ENCODE results near the gene KIF6. TPM values are rescaled to one million over a fixed set of nuclear protein-coding genes. Genes with fewer than 3 reads are reported as not detected.

KIF6 gene
- total RNA-seq, 1 donor from 2014 or later: 2.0 TPM

- H3K4me2 ChIP-seq (ENCODE audit: low read length): no peak overlapping the region
- no peak overlapping the region for H2AFZ ChIP-seq (ENCODE audit: low read depth, low read length)
- H3K4me1 ChIP-seq (ENCODE audit: insufficient read depth, low read length): no peaks in the 10 kb centered on the region
- H3K4me3 ChIP-seq (ENCODE audit: insufficient read depth, low read depth, low read length): no peak overlapping the region
- no peaks in the 10 kb centered on the region for H3K36me3 ChIP-seq (ENCODE audit: insufficient read depth, low read length)
- no peak overlapping the region for H3K27ac ChIP-seq (ENCODE audit: low read depth, low read length)
- peaks cover 2% of the 10 kb centered on the region for H3K9me3 Mint-ChIP-seq (ENCODE audit: unreplicated experiment)
- H3K79me2 ChIP-seq (ENCODE audit: insufficient read depth, low read length): no peaks in the 10 kb centered on the region
- peaks cover 4% of the 10 kb centered on the region for H3K27me3 Mint-ChIP-seq (ENCODE audit: low read depth, unreplicated experiment)
- H3K4me1 Mint-ChIP-seq (ENCODE audit: low read depth, unreplicated experiment): peaks cover 6% of the 10 kb centered on the region
- TF ChIP-seq CTCF (IDR thresholded peaks at IDR 0.05; ENCODE audit: insufficient read depth, low read depth, low read length) (no peak), EZH2 (IDR thresholded peaks at IDR 0.05; ENCODE audit: insufficient read depth, low read length) (no peak)
- no peak overlapping the region for H3K4me3 Mint-ChIP-seq (ENCODE audit: unreplicated experiment)
- no peaks in the 10 kb centered on the region for H3K36me3 Mint-ChIP-seq (ENCODE audit: low read depth, unreplicated experiment)
- no peaks in the 10 kb centered on the region for H4K20me1 ChIP-seq (ENCODE audit: insufficient read depth, low read length)
- FAIRE-seq (no peak), DNase-seq (ENCODE audit: low read depth) (no peak)
- no peaks in the 10 kb centered on the region for H3K27me3 ChIP-seq (ENCODE audit: insufficient read depth, low read length)
- H3K27ac Mint-ChIP-seq (ENCODE audit: unreplicated experiment): no peak overlapping the region
- no peak overlapping the region for H3K9ac ChIP-seq (ENCODE audit: low read length)
- H3K9me3 ChIP-seq (ENCODE audit: insufficient read depth, low read depth, low read length): no peaks in the 10 kb centered on the region
These were observed 285.7 kb downstream of the KIF6 start for GRCh38 chr6:39439342-39440038.

GRCh38 chr6:39433630-39434029 is 291.6 kb downstream of the KIF6 start:
- Mint-ChIP-seq H3K27ac (ENCODE audit: unreplicated experiment) (no peak overlapping the region), H3K4me1 (ENCODE audit: low read depth, unreplicated experiment) (peaks cover 15% of the 10 kb centered on the region), H3K4me3 (ENCODE audit: unreplicated experiment) (no peak overlapping the region), H3K27me3 (ENCODE audit: low read depth, unreplicated experiment) (no peaks in the 10 kb centered on the region), H3K9me3 (ENCODE audit: unreplicated experiment) (peaks cover 2% of the 10 kb centered on the region), H3K36me3 (ENCODE audit: low read depth, unreplicated experiment) (no peaks in the 10 kb centered on the region)
- H3K9ac ChIP-seq (ENCODE audit: low read length): no peak overlapping the region
- H3K36me3 ChIP-seq (ENCODE audit: insufficient read depth, low read length): no peaks in the 10 kb centered on the region
- no peak overlapping the region for H3K4me2 ChIP-seq (ENCODE audit: low read length)
- no peaks in the 10 kb centered on the region for H3K9me3 ChIP-seq (ENCODE audit: insufficient read depth, low read depth, low read length)
- TF ChIP-seq EZH2 (IDR thresholded peaks at IDR 0.05; ENCODE audit: insufficient read depth, low read length): no peak
- no peak for TF ChIP-seq CTCF (IDR thresholded peaks at IDR 0.05; ENCODE audit: insufficient read depth, low read depth, low read length)
- no peak overlapping the region for H2AFZ ChIP-seq (ENCODE audit: low read depth, low read length)
- no peak overlapping the region for H3K27ac ChIP-seq (ENCODE audit: low read depth, low read length)
- H3K4me3 ChIP-seq (ENCODE audit: insufficient read depth, low read depth, low read length): no peak overlapping the region
- no peaks in the 10 kb centered on the region for H3K79me2 ChIP-seq (ENCODE audit: insufficient read depth, low read length)
- H3K4me1 ChIP-seq (ENCODE audit: insufficient read depth, low read length): peaks cover 4% of the 10 kb centered on the region
- H4K20me1 ChIP-seq (ENCODE audit: insufficient read depth, low read length): no peaks in the 10 kb centered on the region
- DNase-seq (ENCODE audit: low read depth) (no peak), FAIRE-seq (no peak)
- no peaks in the 10 kb centered on the region for H3K27me3 ChIP-seq (ENCODE audit: insufficient read depth, low read length)

- Histone ChIP-seq H2AFZ (ENCODE audit: low read depth, low read length) (no peak overlapping the region), H3K4me3 (ENCODE audit: insufficient read depth, low read depth, low read length) (no peak overlapping the region), H3K27ac (ENCODE audit: low read depth, low read length) (no peak overlapping the region), H3K4me1 (ENCODE audit: insufficient read depth, low read length) (peaks cover 4% of the 10 kb centered on the region), H3K79me2 (ENCODE audit: insufficient read depth, low read length) (no peaks in the 10 kb centered on the region), H4K20me1 (ENCODE audit: insufficient read depth, low read length) (no peaks in the 10 kb centered on the region), H3K36me3 (ENCODE audit: insufficient read depth, low read length) (no peaks in the 10 kb centered on the region), H3K9ac (ENCODE audit: low read length) (no peak overlapping the region), H3K9me3 (ENCODE audit: insufficient read depth, low read depth, low read length) (no peaks in the 10 kb centered on the region), H3K27me3 (ENCODE audit: insufficient read depth, low read length) (no peaks in the 10 kb centered on the region), H3K4me2 (ENCODE audit: low read length) (no peak overlapping the region)
- FAIRE-seq (no peak), DNase-seq (ENCODE audit: low read depth) (no peak)
- Mint-ChIP-seq H3K4me3 (ENCODE audit: unreplicated experiment) (no peak overlapping the region), H3K4me1 (ENCODE audit: low read depth, unreplicated experiment) (peaks cover 15% of the 10 kb centered on the region), H3K36me3 (ENCODE audit: low read depth, unreplicated experiment) (no peaks in the 10 kb centered on the region), H3K9me3 (ENCODE audit: unreplicated experiment) (peaks cover 4% of the 10 kb centered on the region), H3K27me3 (ENCODE audit: low read depth, unreplicated experiment) (no peaks in the 10 kb centered on the region), H3K27ac (ENCODE audit: unreplicated experiment) (no peak overlapping the region)
- TF ChIP-seq CTCF (IDR thresholded peaks at IDR 0.05; ENCODE audit: insufficient read depth, low read depth, low read length) (no peak), EZH2 (IDR thresholded peaks at IDR 0.05; ENCODE audit: insufficient read depth, low read length) (no peak)
These were observed 292.7 kb downstream of the KIF6 start for GRCh38 chr6:39432330-39433025.
